CD14-positive monocyte (primary cell): ENCODE measurements around the gene FANCI. TPM values are rescaled to one million over a fixed set of nuclear protein-coding genes. Genes with fewer than 3 reads are reported as not detected.

Source experiments
- DNase-seq, 3 donors: peaks; one replicate each; pipeline ENCODE4 v3.0.0-alpha.2; 2011 to 2022
- H2AFZ ChIP-seq: 2 replicates; pipeline ENCODE4 v1.6.0; 2012; ENCODE audit warnings: mild to moderate bottlenecking, low read depth, low read length, inconsistent platforms; ENCODE audit not compliant: insufficient read depth, poor library complexity, severe bottlenecking
- H3K27ac ChIP-seq, 2 donors: 1 replicate in 1 of 2; 2 replicates in 1 of 2; pipeline ENCODE4 v1.5.1; 2012 to 2013; ENCODE audit warnings: low read length in 2 of 2, control low read depth in 1 of 2, inconsistent platforms in 1 of 2, low read depth in 1 of 2, mild to moderate bottlenecking in 1 of 2
- H3K27me3 ChIP-seq, 2 donors: one replicate each; pipeline versions ENCODE4 v1.6.0 to v1.6.1; 2011 to 2013; ENCODE audit warnings: low read length in 2 of 2; ENCODE audit not compliant: control insufficient read depth in 2 of 2, insufficient read depth in 2 of 2
- H3K36me3 ChIP-seq, 2 donors: replicated peaks in 1 of 2; 1 replicate in 1 of 2; 2 replicates in 1 of 2; pipeline versions ENCODE4 v1.5.1 to v1.6.1; 2012 to 2013; ENCODE audit warnings: low read length in 2 of 2, control low read depth in 1 of 2, inconsistent platforms in 1 of 2, mild to moderate bottlenecking in 1 of 2; ENCODE audit not compliant: insufficient read depth in 2 of 2, control insufficient read depth in 1 of 2
- H3K4me1 ChIP-seq, 2 donors: 1 replicate in 1 of 2; 2 replicates in 1 of 2; pipeline versions ENCODE4 v1.5.1 to v1.6.1; 2012 to 2013; ENCODE audit warnings: low read length in 2 of 2, control low read depth in 1 of 2, inconsistent platforms in 1 of 2, mild to moderate bottlenecking in 1 of 2, moderate library complexity in 1 of 2; ENCODE audit not compliant: insufficient read depth in 2 of 2, control insufficient read depth in 1 of 2
- H3K4me2 ChIP-seq: replicated peaks from 2 replicates; pipeline ENCODE3; 2012; ENCODE audit warnings: low read length, moderate library complexity, mild to moderate bottlenecking; ENCODE audit not compliant: poor library complexity, severe bottlenecking; ENCODE audit errors: extremely low read depth
- H3K4me3 ChIP-seq, 3 experiments: fragments of 200-600 bp in 1 of 3; sonication (generic) in 1 of 3; replicated peaks in 1 of 3; 1 replicate in 2 of 3; 2 replicates in 1 of 3; pipeline ENCODE4 v1.5.1; 2011 to 2013; ENCODE audit warnings: low read length in 3 of 3, mild to moderate bottlenecking in 3 of 3, control low read depth in 2 of 3, low read depth in 2 of 3, inconsistent platforms in 1 of 3, moderate library complexity in 1 of 3
- H3K79me2 ChIP-seq: 2 replicates; pipeline ENCODE4 v1.6.0; 2012; ENCODE audit warnings: mild to moderate bottlenecking, control low read depth, inconsistent platforms, low read length, moderate library complexity; ENCODE audit not compliant: insufficient read depth
- H3K9ac ChIP-seq: 2 replicates; pipeline ENCODE4 v1.6.0; 2017; ENCODE audit warnings: low read length, mild to moderate bottlenecking; ENCODE audit not compliant: insufficient read depth, poor library complexity, severe bottlenecking
- H3K9me3 ChIP-seq, 2 donors: replicated peaks in 1 of 2; 1 replicate in 1 of 2; 2 replicates in 1 of 2; pipeline versions ENCODE4 v1.5.1 to v1.6.1; 2012 to 2013; ENCODE audit warnings: low read length in 2 of 2, control low read depth in 1 of 2; ENCODE audit not compliant: control insufficient read depth in 1 of 2, insufficient read depth in 1 of 2
- H4K20me1 ChIP-seq: 2 replicates; pipeline ENCODE4 v1.6.0; 2012; ENCODE audit warnings: mild to moderate bottlenecking, low read length, control low read depth, moderate library complexity; ENCODE audit not compliant: insufficient read depth
- H3K27ac Mint-ChIP-seq, 7 donors: one replicate each; pipeline ENCODE4 v1.8.0; 2020; ENCODE audit warnings: mild to moderate bottlenecking in 7 of 7, mixed read lengths in 7 of 7, moderate library complexity in 6 of 7, inconsistent platforms in 2 of 7
- H3K27me3 Mint-ChIP-seq, 3 donors: one replicate each; pipeline ENCODE4 v1.8.0; 2021 to 2022; ENCODE audit warnings: low read depth in 3 of 3, mild to moderate bottlenecking in 3 of 3, mixed read lengths in 3 of 3, moderate library complexity in 3 of 3, inconsistent platforms in 1 of 3
- H3K36me3 Mint-ChIP-seq, 2 donors: one replicate each; pipeline ENCODE4 v1.8.0; 2020; ENCODE audit warnings: mixed read lengths in 2 of 2, inconsistent platforms in 1 of 2, mild to moderate bottlenecking in 1 of 2
- H3K4me1 Mint-ChIP-seq: one replicate; pipeline ENCODE4 v1.8.0; 2020; ENCODE audit warnings: mild to moderate bottlenecking, mixed read lengths
- H3K4me3 Mint-ChIP-seq, 2 donors: one replicate each; pipeline ENCODE4 v1.8.0; 2020; ENCODE audit warnings: mild to moderate bottlenecking in 2 of 2, mixed read lengths in 2 of 2, moderate library complexity in 1 of 2
- H3K9me3 Mint-ChIP-seq, 7 donors: one replicate each; pipeline ENCODE4 v1.8.0; 2020 to 2022; ENCODE audit warnings: mixed read lengths in 7 of 7, mild to moderate bottlenecking in 6 of 7, moderate library complexity in 6 of 7, inconsistent platforms in 2 of 7
- CTCF ChIP-seq: fragments of 200-600 bp; IDR thresholded peaks from one replicate; pipeline ENCODE4 v1.8.0; 2022; ENCODE audit warnings: antibody characterized with exemption, mild to moderate bottlenecking
- WGBS: methylation state at CpG from one replicate; pipeline ENCODE4 v1.1.5; 2013; ENCODE audit warnings: missing lambda C conversion rate; ENCODE audit not compliant: insufficient coverage; 5-methylcytosine and 5-hydroxymethylcytosine counted together
- intact Hi-C, 2 donors: fragments of 100-400 bp; cut with micrococcal nuclease; formaldehyde crosslinking; loops; one replicate each; pipeline versions ENCODE4 v1.15.0 to v1.15.1; 2023
- polyA minus RNA-seq: library from RNA; depleted of rRNA, polyadenylated mRNA; stranded (reverse); fragments of >200 nt; gene quantifications from 2 replicates; pipeline ENCODE4 v1.2.3, GENCODE V29; 2012
- polyA plus RNA-seq, 3 donors: library from polyadenylated mRNA; depleted of rRNA in 1 of 3; unstranded in 2 of 3; stranded (reverse) in 1 of 3; fragments of 300-500 nt in 2 of 3; fragments of >200 nt in 1 of 3; fragmentation: Illumina TruSeq in 2 of 3; gene quantifications; 1 replicate in 2 of 3; 2 replicates in 1 of 3; pipeline ENCODE4 v1.2.3, GENCODE V29; 2012 to 2021
- total RNA-seq, 12 experiments: library from RNA in 1 of 12; stranded (reverse) in 1 of 12; fragments of 120-200 nt in 1 of 12; gene quantifications; one replicate each; pipeline ENCODE4 v1.2.4 and lab custom pipeline; 2013 to 2026; ENCODE audit warnings: mixed read lengths in 6 of 12, inconsistent platforms in 1 of 12

The FANCI gene
- 3.4 TPM for total RNA-seq (2013)
- 1 to 10 TPM; 1.4 to 2.6 (median 1.5) TPM for polyA plus RNA-seq
- polyA minus RNA-seq, result 0.80 and 1.1 TPM in 2 replicates
- total RNA-seq (lab: John Stamatoyannopoulos, UW), result 2.3 to 20.9 (median 6.6) reads per million in 11 experiments

DNA sequence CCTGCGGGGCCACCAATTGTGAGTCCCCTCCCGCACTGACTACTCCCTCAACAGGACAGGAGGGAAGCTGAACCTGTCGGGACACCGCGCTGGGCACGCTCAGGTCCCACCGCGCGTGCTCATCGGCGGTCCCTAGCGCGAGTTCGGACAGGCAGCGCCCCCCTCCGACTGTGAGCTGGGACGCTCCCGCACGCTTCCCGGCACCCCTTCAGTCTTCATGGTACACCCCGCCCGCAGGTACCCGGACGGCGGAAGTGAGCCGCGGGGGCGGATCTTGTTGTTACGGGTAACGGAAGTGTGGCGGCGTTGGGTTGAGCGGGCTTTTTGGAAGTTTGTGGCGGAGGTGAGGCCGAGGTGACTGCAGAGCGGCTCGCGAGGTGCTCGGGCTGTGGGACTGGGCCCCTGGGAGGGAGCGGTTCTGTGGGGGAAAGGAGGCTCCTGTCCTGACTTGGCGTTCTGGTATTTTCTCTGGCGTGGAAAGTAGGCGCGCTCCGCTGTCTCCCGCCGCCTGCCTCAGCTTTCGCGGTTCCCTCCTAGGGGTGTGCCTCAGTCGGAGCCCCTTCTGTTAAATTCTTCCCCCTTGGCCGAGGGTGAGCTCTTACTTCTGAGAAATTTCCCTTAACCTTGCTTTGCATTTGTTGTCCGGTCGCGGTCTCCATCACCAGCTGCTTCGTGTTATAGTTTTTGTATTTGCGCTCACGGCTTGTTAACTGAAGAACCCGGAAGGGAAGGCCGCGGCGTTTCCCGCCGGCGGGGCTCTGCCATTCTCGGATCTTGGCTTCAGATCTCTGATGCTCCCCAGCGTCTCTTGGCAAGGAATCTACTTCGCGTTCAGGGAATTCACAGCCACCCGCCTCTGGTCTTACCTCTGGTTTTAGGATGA lies at the start of gene FANCI:
TSS of gene FANCI (plus strand) at position 289 of the 883 bp plus-strand sequence. CDS start 3,669 bp downstream, outside the sequence.
- intact Hi-C loops, result loop anchor here in 1 of 2 donors (5.0 kb wide), 1 partner anchor 37 kb away; no protein-coding TSS in a partner anchor
- Mint-ChIP-seq H3K9me3 (peaks cover 0 to 12% (median 3%) of the 10 kb centered on the region in 7 donors), H3K36me3 (peaks cover 12 to 14% of the 10 kb centered on the region in 2 donors), H3K27me3 (peaks cover 0 to 6% (median 2%) of the 10 kb centered on the region in 3 donors), H3K4me1 (peaks cover 46% of the 10 kb centered on the region), H3K4me3 (peak within 1 kb of the TSS; percentile 90 to 96), H3K27ac (peak within 1 kb of the TSS; percentile 76 to 97 (median 90))
- no peak for TF ChIP-seq CTCF
- under 1% methylated on average over 64 of the region's 69 CpGs for WGBS
- no peaks in the 10 kb centered on the region for H4K20me1 ChIP-seq
- peaks cover 17 to 18% of the 10 kb centered on the region in 2 donors for H3K4me1 ChIP-seq
- DNase-seq, result peak; percentile 83 to 87 (median 85)
- H3K27ac ChIP-seq, result peak within 1 kb of the TSS; percentile 4 to 69
- H3K36me3 ChIP-seq, result peaks cover 9 to 11% of the 10 kb centered on the region in 2 donors
- H3K27me3 ChIP-seq, result no peaks in the 10 kb centered on the region
- H3K4me3 ChIP-seq, result peak within 1 kb of the TSS; percentile 66 to 87 (median 77)
- H3K9ac ChIP-seq, result peak within 1 kb of the TSS; percentile 66
- H3K79me2 ChIP-seq, result peaks cover 43% of the 10 kb centered on the region
- peak within 1 kb of the TSS; percentile 97 for H2AFZ ChIP-seq
- no peaks in the 10 kb centered on the region for H3K9me3 ChIP-seq
- peak within 1 kb of the TSS; percentile 84 for H3K4me2 ChIP-seq

GRCh38 chr15:89194608-89195007 lies 49.2 kb upstream of the FANCI start:
- no peak for DNase-seq
- no peak for TF ChIP-seq CTCF
- Mint-ChIP-seq H3K4me3 (no peak overlapping the region), H3K4me1 (no peaks in the 10 kb centered on the region), H3K36me3 (peaks cover 89 to 99% of the 10 kb centered on the region in 2 donors), H3K27ac (no peak overlapping the region), H3K9me3 (no peaks in the 10 kb centered on the region), H3K27me3 (no peaks in the 10 kb centered on the region)
- no peak overlapping the region for H3K4me2 ChIP-seq
- intact Hi-C loops, result no loop called here
- H3K79me2 ChIP-seq, result no peaks in the 10 kb centered on the region
- H3K9me3 ChIP-seq, result no peaks in the 10 kb centered on the region
- H3K4me3 ChIP-seq, result no peak overlapping the region
- no peaks in the 10 kb centered on the region for H4K20me1 ChIP-seq
- no peaks in the 10 kb centered on the region for H3K4me1 ChIP-seq
- H3K27ac ChIP-seq, result no peak overlapping the region
- peaks cover 94 to 100% of the 10 kb centered on the region in 2 donors for H3K36me3 ChIP-seq
- no peak overlapping the region for H3K9ac ChIP-seq
- WGBS, result 60% methylated on average over 2 of the region's 4 CpGs
- H2AFZ ChIP-seq, result no peak overlapping the region
- no peaks in the 10 kb centered on the region for H3K27me3 ChIP-seq
